Measurements from ENCODE around the gene TOMT.
A peak's percentile ranks its signal among the peaks of the same experiment; 100 is the strongest.

Gene TOMT

DNA sequence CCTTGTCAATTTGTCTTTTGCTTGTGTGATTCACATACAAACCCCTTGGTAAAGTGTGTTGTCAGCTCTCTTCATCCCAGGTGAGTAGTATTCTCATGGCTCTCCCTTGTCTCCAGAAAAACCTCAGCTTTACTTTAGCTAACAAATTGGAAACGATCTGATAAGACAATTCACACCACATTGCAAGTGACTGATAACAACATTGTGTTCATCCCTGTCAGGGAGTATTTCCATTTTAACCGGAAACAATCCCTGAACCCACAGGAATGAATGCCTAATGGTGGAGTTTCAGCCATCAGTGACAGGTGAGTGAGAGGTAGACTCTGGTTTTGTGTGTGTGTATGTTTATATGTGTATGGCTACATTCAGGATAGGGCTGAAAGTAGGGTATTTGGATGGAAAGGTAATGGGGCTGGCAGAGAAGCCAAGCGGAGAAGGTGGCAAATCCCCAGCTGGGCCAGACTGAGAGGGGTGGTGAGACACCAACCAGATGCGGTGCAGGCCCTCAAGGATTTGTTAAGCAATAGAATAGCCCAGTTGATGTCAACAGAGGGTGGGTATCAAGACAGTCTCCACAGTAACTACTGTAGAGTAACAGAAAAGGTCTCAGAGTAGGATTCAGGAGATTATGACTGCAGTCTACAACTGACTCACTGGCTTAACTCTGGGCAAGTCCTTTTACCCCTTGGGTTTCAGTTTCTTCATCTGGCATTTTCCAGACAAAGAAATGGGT, 17.5 kb upstream of the TOMT start:
- DNase-seq: no peak

DNA sequence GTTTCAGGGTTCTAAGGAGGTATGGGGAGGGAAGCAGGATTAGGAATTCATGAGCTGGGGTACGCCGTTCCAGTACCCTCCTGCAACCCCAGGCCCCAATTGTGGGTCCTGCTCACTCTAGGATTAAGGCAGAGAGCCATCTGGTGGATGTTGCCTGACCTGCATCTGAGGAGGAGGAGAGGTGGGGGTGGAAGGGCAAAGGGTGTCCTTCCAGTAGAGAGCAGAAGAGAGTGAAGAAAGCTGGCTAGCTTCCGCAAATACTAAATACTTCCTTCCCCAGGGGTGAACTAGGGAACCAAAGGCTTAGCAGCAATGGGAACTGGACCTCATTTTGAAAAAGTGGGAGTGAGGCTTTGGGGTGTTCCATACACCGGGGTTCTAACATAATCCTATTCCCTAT, 14.4 kb upstream of the TOMT start:
- no peak for DNase-seq

DNA sequence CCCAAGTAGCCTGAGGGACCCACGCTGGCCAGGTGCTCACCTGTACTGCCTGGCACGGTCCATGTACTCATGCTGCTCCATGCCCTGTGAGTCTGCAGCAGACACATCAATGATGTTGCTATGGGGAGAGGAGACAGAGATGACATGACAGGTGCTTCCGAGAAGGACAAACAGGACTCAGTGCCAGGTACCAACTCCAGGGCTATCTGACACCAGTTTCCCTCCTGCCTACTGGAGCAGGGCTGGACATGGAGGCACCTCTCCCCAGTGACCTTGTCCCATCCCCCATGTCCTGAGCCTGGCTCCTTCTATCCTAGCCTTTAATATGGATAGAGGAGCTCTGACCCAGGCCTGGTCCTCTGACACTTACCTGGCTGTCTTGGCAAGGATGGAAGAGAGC, 7.0 kb upstream of the TOMT start:
- DNase-seq: no peak

DNA sequence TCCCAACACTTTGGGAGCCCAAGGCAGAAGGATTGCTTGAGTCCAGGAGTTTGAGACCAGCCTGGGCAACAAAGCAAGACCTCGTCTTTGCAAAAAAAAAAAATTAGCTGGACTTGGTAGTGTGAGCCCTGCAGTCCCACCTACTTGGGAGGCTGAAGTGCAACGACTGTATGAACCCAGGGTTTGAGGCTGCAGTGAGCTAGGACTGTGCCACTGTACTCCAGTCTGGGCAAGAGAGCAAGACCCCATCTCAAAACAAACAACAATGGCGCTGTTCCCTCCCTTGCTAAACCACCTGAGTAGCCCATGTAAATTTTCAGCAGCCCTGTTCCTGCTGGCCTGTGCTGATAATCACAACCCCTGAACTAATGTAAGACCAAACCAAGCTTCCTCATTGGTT, 5.7 kb upstream of the TOMT start:
- no peak for DNase-seq

DNA sequence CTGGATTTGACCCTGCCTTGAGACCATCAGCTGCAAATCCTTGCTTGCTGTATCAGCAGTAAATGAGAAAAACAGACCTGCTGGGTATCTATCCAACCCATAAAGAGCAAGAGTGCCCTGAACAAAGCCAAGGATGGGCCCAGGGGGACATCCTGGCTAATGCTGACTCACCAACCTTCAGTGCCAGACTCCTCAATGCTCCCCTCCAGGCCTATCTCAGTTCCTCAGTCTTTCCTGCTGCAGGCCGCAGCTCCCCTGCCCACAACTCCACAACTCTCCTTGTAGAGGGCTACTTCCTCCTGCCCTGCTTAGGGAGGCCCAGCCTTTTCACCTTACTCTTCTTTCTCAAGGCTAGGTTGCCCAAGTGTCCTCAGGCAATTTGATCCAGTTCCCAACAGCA, 5.3 kb upstream of the TOMT start:
- DNase-seq: no peak

DNA sequence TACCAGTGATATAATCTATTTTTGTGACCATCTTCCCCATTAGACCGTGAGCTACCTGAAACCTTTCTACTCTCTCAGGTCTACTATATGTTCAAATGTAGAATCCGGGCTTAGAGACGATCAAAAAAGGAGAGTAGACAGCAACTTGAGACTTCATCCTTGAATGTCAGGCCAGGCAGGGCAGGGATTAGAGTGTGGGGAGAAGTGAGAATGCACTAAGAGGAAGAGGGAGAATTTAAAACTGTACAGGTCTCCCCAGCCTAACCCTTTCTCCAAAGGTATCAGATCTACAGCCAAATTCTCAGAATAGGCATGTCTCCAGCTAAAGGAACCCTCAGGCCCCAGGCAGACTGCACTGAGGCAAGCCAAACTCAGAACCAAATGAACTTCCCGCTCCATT, 3.6 kb upstream of the TOMT start:
- no peak for DNase-seq

DNA sequence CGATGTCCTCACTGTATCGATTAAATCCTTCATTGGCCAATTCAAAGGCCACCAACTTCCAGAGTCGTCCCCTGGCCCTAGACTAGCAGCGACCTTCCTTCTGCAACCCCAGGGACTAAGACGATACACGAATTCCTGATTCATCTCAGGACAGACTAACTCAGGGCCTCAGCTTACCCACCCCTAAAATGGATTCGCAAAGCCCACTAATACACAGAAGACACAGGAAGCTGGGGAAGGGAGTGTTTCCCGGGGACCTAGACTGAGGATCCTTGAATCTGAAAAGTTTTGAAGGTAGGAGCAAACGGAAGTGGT, 3.1 kb upstream of the TOMT start:
- DNase-seq: no peak

DNA sequence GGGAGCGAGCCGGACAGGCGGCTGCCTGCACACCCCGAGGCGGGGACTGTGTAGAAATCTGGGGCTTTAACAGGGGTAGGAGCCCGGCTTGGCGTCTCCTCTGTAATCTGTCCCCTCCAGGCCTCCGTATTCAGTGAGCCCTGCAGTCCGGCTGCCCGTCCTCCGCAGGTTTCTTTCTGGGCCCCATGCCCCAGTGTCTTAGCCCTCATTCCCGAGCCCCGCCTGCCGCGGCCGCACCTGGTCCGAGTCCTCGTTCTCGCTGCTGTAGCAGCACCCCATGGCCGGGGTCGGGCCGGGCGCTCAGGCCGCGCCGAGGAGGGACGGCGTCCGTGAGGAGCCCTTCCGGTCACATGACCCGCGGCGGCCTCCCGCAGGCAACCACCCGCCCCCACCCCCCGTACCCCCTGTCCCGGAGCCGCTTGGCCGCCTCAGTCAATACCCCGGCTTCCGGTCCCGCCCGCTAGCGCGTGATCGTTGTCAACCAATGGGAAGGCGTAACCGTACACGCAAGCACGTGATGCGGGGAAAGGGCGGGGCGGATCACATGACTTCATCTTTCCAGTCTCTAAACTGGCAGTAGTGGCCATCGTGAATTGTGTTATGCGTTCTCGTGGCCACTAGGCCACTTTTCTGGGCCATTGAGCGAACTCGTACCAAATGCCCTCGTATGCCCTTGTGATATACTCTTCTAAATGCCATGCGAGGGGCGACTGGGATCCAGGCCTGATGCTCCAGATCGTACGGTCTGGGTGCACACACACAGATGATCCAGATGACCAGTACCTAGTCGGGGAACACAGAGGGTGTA, 2.6 kb upstream of the TOMT start, which contains the start of gene LAMTOR1:
Gene LAMTOR1 (minus strand): TSS at position 352 of the 808 bp plus-strand sequence. CDS start 73 bp downstream, at position 279.
- DNase-seq: peak; percentile 99

DNA sequence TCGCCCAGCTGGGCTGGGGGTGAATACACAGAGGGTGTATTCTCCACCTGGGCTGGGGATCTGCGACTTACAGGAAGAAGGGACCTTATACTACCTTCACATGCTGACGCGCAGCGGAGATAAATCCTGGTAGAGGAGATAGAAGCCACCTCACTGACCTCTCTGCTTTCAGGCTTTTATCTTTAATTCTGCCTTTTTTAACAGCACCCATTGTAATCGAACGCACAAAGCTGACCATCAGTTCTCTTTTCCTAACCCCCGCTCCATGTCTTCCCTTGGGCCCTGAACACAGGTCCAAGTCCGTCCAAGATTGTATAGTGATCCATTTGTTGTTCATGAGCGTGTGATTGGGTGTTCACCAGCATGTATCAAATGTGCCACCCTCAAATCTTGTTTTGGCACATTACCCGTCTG, 2.0 kb upstream of the TOMT start:
- no peak for DNase-seq

DNA sequence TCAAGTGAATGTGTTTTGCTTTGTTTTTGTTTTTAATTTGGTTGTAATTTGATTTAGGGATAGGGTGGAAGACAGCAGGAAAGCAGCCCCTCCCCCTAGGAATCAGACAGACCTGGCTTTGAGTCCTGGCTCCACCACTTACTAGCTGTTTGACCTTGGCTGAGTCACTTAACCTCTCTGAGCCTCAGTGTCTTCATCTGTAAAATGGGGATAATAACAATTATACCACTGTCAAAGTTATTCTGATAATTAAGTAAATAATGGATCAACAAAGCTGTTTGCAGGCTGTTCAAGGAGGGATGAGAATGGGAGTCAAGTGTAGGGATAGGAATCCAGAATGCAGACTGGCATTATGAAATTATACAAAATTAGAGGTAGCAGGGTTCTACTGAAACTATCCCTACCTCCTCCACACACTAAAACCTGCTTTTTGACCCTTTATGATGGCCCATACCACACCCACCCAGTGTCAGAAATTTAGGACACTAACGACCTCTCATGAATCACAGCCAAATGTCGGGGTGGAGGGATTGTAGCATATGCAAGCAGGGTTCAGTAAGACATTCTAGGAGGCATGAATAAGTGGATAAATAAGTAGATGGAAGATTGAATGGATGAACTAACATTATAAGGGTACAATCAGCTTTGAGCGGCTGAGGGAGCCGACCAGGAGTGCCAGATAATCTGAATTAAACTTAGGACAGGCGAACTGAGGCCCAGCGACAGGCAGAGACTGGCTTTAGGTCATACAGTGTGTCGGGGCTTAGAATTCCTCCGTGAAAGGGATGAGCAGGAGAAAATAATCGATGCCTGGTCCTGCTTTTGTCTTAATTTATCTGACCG, 5.8 kb downstream of the TOMT start:
- no peak for DNase-seq

DNA sequence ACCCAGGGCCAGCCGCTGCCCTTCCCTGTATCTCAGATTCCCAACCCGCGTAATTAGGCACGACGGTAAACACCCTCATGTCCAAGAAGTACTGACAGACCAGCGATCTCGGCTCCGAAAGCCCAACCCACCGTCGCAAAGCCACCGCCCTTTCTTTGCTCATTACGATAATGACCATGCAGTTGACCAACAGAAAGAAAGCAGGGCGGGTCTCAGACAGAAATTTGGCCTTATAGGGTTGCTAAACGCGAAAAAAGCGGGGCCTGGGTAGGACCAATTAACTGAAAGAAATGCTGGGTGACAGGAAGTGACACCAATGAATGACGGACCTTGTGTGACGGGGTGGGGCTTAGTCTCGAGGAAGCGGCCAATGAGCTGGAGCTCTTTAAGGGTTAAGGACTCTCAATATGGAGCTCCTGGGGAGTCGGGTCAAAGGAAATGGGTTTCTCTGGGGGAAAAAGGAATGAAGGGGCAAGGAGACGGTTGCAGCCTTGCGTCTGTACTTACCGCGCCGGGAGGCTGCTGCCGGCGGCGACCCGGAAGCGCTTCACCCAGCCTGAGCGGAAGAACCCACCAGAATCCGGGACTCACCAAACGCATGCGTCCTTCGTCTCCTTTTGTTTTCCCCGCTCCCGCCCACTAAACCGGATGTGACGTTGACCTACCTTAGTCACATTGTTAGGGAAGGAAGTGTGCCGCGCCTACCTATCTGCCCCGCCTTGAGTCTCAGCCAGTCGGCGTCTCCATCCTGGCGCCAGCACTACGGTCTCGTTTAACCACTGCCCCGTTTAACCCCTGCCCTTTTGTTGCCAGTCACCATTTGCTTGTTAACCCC, 6.6 kb downstream of the TOMT start, which contains the start of gene ANAPC15:
Gene ANAPC15 (minus strand): TSS at position 553 of the 835 bp plus-strand sequence. CDS start 1,419 bp downstream, outside the sequence.
- peak; percentile 96 for DNase-seq

DNA sequence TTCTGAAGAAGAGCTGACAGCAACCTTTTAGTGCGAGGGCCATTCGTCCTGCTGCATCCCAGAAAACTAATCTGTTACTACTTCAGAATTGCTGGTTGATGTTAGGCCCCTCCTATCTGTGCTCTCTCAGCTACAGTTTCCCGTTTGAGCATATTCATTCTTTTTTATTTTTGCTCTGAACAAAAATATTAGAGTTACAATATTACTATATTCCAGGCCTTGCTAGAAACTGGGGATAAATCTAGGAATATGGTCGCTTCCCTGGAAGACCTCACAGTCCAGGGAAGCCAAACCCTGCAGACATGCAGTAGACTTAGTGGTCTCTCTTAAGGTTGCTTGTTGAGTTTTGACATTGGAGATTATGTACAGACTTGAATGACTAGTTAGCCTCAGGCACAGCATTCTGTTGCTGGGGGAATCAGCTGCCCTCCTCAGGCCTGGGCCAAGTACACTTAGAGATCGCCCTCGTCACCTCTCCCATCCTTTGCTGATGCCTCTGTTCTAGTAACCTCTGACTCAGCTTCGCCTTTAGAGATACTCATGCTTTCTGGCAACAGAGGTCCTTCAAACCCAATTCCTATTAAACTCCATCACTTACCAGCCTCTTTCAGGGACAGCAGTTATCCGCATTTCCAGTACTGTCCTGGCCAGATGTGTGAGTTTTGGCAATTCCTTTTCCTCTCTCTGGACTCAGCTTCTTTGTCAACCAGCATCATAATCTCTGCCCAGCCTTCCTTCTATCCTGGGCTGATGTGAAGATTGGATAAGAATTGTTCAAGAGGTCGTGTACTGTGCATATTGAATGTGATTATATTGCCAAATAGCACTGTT, 7.5 kb downstream of the TOMT start:
- DNase-seq: no peak

DNA sequence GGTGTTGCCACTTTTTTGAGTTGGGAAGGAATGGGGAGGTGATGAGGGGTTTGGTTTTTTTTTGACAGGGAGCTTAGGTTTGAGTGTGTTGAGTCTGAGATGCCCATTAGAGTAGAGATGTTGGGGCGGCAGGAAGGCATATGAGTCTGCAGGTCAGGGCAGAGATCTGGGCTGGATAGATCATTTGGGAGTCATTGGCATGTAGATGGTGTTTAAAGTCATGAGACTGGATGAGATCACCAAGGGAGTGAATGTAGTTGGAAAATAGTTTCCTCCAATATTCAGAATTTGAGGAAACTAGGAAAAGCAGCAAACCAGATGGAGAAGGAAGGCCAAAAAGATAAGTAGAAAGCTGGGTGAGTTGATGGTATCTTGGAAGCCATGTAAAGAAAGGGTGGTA, 8.8 kb downstream of the TOMT start:
- DNase-seq: no peak

DNA sequence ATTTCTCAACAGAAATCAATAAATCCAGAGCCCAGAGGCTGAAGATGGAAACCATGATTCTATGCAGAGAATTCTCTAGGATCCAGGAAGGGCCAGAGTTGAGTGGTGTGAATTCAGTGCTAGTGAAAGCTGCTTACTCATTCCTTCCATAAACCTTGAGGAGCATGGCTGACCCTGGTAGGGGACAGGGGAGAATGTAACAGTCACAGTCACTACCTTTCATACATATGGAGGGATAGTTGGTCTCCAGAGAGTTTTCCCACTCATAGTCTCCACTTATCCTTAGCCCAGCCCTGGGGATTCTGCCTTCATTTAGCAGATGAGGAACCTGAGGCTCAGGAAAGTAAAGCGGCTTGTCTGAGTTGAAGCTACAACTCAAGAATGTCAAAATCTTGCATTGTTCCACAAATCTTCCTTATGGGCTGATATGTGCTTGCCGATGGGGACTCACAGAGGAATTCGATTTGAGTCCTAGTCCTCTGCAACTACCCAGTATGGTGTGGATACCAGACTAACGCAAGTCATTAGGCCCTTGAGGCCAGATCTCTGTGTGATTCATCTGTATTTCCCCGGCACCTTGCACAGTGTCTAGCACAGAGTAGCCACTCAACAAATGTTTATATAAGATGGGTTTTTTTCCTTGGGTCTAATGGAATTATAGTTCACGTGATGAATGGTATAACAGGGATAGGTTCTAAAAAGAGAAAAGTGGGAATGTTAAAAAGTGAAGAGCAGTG, 10.5 kb downstream of the TOMT start:
- DNase-seq: no peak

DNA sequence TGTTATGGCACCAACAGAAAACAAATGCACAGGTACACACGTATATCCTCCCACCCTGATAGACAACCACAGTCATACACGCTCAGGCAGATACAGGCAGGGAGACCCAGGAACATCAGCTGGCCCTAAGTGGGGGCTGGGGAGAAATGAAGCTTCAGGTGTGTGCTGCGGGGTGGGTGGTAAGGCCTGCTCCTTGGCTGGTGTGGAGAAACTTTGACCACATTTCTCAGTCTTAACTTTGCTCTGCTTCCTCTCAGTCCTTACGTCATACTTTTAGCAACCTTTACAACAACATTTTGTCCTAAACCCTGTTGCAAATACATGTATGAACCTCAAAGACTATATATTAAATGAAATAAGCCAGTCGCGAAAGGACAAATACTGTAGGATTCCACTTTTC, 13.5 kb downstream of the TOMT start:
- peak; percentile 14 for DNase-seq

DNA sequence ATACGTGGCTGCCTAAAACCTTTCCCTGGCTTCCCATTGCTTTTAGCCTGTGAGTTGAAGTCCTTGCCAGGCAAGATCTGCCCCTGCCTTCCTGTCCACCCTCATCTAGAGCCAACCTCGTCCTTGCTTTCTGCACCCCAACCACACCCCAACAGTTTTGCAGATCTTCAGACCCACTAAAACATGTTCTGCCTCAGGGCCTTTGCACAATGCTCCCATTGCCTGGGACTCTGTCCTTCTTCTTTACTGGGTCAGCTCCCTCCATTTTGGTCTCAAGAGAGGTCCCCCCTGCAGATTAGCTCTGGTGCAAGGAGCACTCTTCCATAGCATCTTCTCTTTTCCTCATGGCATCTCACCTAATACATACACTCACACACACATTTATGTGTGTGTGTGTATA, 15.2 kb downstream of the TOMT start:
- DNase-seq: no peak

DNA sequence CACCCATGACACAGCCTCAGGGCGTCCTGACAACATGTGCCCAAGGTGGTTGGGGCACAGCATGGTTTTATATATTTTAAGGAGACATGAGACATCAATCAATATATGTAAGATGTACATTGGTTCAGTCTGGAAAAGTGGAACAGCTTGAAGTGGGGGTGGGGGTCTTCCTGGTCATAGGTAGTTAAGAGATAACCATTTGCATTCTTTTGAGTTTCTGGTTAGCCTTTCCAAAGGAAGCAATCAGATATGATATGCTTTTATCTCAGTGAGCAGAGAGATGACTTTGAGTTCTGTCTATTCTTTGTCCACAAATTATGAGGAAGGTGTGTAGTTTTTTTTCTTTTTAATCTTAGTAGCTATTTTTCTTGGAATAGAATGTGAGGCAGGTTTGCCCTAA, 16.9 kb downstream of the TOMT start:
- DNase-seq: no peak

DNA sequence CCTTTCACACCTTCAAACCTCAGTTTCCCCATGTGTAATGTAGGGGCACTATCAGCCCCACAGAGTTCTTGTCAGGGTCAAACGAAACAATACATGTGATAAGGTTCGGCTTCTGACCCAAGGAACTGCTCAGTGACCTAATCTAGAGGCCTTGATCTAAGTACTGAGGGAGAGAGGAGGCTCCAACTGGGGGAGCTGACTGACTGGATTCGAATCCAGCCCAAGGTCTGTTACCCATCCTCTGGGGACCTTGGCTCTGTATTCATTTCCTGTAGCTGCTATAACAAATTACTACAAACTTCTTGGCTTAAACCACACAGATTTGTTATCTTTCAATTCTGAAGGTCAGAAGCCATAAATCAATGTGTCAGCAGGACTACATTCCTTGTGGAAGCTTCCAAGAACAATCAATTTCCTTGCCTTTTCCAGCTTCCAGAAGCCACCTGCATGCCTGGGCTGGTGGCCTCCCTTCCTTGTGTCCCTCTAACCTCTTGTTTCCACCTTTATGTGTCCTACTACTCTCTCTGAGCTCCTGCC, 17.5 kb downstream of the TOMT start:
- no peak for DNase-seq

DNA sequence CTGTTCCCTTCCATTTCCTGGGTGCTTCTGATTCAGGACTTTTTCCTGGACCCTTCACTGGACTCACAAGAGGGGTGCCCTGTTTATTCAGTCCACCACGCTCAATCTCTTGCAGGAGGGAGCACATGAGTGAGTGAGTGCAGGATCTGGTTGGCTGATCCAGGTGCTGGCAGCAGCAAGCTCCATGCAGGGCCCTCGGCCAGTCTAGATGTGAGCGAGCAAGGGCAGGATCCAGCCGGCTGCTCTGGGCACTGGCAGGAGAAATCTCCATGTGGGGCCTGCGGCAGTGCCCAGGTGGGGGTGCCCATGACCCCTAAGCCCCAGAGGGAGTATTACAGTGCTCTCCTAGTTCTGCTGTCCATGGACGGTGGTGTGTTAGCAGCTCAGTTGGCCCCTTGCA, 18.3 kb downstream of the TOMT start:
- DNase-seq: no peak

DNA sequence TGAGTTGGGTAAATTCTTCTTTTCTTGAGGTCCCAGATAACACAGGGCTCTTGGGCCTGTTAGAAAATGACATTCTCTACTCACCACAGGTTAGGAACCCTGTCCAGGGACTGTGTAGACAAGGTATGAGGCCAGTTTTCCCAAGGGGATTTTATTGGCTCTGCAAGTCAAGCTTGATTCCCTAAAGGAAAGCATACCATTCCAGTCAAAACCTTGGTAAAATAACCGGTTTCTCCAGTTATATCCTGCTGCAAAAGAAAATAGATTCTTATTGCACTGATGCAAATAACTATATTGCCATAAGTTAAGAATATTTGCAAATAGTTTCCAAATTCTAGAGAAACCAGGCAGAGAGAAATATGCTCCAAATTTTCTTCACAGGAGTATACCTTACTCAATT, 20.2 kb downstream of the TOMT start:
- DNase-seq: no peak

DNA sequence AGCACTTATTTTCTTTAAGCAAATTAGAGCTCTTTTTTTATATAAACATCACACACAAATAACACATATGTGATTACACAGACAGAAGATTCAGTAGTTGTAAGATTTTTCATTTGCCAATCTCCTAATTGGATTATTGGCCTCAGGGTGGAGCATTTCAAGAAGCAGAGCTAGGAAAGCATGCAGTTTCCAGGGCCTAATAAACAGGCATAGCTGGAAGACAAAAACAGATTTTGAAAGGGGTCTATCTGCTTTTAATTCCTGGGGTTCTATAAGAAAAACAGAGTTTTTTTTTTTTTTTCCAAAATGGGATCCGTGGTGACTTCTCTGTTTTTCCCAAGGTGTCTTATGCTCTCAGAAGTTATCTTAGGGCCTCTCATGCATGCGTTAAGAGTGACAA, 22.2 kb downstream of the TOMT start:
- no peak for DNase-seq
